Loucy (cell line): Measurements from ENCODE around the gene C6orf62.
A peak's percentile ranks its signal among the peaks of the same experiment; 100 is the strongest.

Experiments
- H2AFZ ChIP-seq: fragments of 200-600 bp; sonication (generic); 2 replicates; pipeline ENCODE4 v1.6.0; 2016; ENCODE audit warnings: antibody characterized with exemption, mild to moderate bottlenecking, low read length, moderate library complexity
- H3F3A ChIP-seq: fragments of 200-600 bp; 2 replicates; pipeline ENCODE4 v1.6.0; 2016; ENCODE audit warnings: antibody characterized with exemption, low read depth, mild to moderate bottlenecking
- H3K27me3 ChIP-seq: fragments of 200-600 bp; sonication (generic); 2 replicates; pipeline ENCODE4 v1.6.1; 2014; ENCODE audit warnings: low read length, mild to moderate bottlenecking; ENCODE audit not compliant: insufficient read depth, poor library complexity, severe bottlenecking
- H3K36me3 ChIP-seq: fragments of 200-600 bp; sonication (generic); 2 replicates; pipeline ENCODE4 v1.6.1; 2016; ENCODE audit warnings: low read length; ENCODE audit not compliant: insufficient read depth
- H3K4me1 ChIP-seq: fragments of 200-600 bp; sonication (generic); 2 replicates; pipeline ENCODE4 v1.5.1; 2014; ENCODE audit warnings: low read length, mild to moderate bottlenecking; ENCODE audit not compliant: insufficient read depth, poor library complexity, severe bottlenecking
- H3K4me2 ChIP-seq: fragments of 200-600 bp; sonication (generic); 2 replicates; pipeline ENCODE4 v1.6.0; 2014; ENCODE audit warnings: antibody characterized with exemption, low read length, low read depth, mild to moderate bottlenecking; ENCODE audit not compliant: poor library complexity, severe bottlenecking
- H3K4me3 ChIP-seq: fragments of 200-600 bp; sonication (generic); 2 replicates; pipeline ENCODE4 v1.5.1; 2014; ENCODE audit warnings: low read length, mild to moderate bottlenecking, mixed read lengths; ENCODE audit not compliant: poor library complexity, severe bottlenecking
- H3K79me2 ChIP-seq: fragments of 200-600 bp; sonication (generic); 2 replicates; pipeline ENCODE4 v1.6.1; 2014; ENCODE audit warnings: low read length; ENCODE audit not compliant: insufficient read depth
- H3K9ac ChIP-seq: fragments of 200-600 bp; sonication (generic); 2 replicates; pipeline ENCODE4 v1.6.0; 2014; ENCODE audit warnings: mild to moderate bottlenecking, low read depth, low read length, moderate library complexity; ENCODE audit not compliant: poor library complexity, severe bottlenecking
- H3K9me2 ChIP-seq: fragments of 200-600 bp; sonication (generic); replicated peaks from 2 replicates; pipeline ENCODE4 v1.6.1; 2016; ENCODE audit warnings: low read depth, low read length, mixed read lengths
- H3K9me3 ChIP-seq: fragments of 200-600 bp; sonication (generic); 2 replicates; pipeline ENCODE4 v1.6.1; 2014; ENCODE audit warnings: mild to moderate bottlenecking, antibody characterized with exemption, low read length, low read depth; ENCODE audit not compliant: insufficient read depth
- H4K20me1 ChIP-seq: fragments of 200-600 bp; sonication (generic); 2 replicates; pipeline ENCODE4 v1.6.0; 2014; ENCODE audit warnings: antibody characterized with exemption, low read length, mild to moderate bottlenecking; ENCODE audit not compliant: insufficient read depth, poor library complexity, severe bottlenecking
- EZH2phosphoT487 ChIP-seq: fragments of 200-600 bp; IDR thresholded peaks from 2 replicates; pipeline ENCODE4 v1.6.1; 2018; ENCODE audit warnings: antibody characterized with exemption, mild to moderate bottlenecking, moderate library complexity, borderline replicate concordance
- TF ChIP-seq, protein P1 (sequence below): fragments of 200-600 bp; sonication (generic); conservative IDR thresholded peaks from 2 replicates; pipeline ENCODE4 v1.5.1; 2014; ENCODE audit warnings: mild to moderate bottlenecking, antibody characterized with exemption, low read length

C6orf62 gene

DNA sequence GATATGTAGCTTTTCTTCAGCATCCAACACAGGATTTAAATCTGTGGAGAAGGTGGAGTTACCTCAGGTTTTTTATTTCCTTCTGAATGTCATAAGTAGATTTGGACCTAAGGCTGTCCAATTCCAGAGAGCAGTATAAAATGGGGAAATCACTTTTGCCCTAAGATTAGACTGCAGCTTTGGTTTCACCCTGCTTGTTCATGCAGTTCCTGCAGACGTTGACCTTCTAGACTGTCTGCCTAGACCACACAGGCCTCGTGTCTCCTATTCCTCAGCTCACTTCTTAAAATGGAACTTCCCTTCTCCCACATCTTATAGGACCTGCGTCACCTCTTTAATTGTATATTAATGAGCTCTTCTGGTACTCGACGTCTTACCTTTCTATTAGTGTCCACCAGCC is 26.0 kb upstream of the C6orf62 start:
- no peaks in the 10 kb centered on the region for H3F3A ChIP-seq
- H3K27me3 ChIP-seq = no peaks in the 10 kb centered on the region
- no peaks in the 10 kb centered on the region for H3K9me3 ChIP-seq
- H3K9me2 ChIP-seq = no peaks in the 10 kb centered on the region
- TF ChIP-seq, protein P1, sequence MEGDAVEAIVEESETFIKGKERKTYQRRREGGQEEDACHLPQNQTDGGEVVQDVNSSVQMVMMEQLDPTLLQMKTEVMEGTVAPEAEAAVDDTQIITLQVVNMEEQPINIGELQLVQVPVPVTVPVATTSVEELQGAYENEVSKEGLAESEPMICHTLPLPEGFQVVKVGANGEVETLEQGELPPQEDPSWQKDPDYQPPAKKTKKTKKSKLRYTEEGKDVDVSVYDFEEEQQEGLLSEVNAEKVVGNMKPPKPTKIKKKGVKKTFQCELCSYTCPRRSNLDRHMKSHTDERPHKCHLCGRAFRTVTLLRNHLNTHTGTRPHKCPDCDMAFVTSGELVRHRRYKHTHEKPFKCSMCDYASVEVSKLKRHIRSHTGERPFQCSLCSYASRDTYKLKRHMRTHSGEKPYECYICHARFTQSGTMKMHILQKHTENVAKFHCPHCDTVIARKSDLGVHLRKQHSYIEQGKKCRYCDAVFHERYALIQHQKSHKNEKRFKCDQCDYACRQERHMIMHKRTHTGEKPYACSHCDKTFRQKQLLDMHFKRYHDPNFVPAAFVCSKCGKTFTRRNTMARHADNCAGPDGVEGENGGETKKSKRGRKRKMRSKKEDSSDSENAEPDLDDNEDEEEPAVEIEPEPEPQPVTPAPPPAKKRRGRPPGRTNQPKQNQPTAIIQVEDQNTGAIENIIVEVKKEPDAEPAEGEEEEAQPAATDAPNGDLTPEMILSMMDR = no peak
- TF ChIP-seq EZH2phosphoT487 = no peak
- no peak overlapping the region for H2AFZ ChIP-seq
- no peaks in the 10 kb centered on the region for H4K20me1 ChIP-seq
- no peak overlapping the region for H3K9ac ChIP-seq
- H3K79me2 ChIP-seq = no peaks in the 10 kb centered on the region
- H3K36me3 ChIP-seq = no peaks in the 10 kb centered on the region
- H3K4me2 ChIP-seq = no peak overlapping the region
- no peaks in the 10 kb centered on the region for H3K4me1 ChIP-seq
- H3K4me3 ChIP-seq = no peak overlapping the region

DNA sequence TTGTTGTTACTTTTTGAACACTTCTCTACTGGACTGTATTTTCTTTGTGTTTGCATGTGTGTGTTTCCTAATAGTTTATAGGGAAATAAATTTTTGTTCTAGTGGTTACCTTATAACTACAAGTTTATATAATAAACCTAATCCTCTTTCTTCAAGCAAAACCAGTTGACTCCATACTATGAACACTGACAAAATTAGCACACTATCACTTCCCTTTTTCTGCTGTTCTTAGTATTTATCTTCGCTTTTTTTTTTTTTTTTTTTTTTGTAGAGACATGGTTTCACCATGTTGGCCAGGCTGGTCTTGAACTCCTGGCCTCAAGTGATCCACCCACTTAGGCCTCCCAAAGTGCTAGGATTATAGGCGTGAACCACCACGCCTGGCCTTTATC is 25.0 kb upstream of the C6orf62 start:
- Histone ChIP-seq H2AFZ (peak overlapping the region; percentile 57; the same call in 1 of the 2 replicates), H3K9me2 (no peaks in the 10 kb centered on the region), H3K79me2 (no peaks in the 10 kb centered on the region), H3K4me1 (no peaks in the 10 kb centered on the region), H3K27me3 (no peaks in the 10 kb centered on the region), H4K20me1 (no peaks in the 10 kb centered on the region), H3K9ac (no peak overlapping the region), H3K4me2 (no peak overlapping the region), H3F3A (no peaks in the 10 kb centered on the region), H3K36me3 (no peaks in the 10 kb centered on the region), H3K4me3 (no peak overlapping the region), H3K9me3 (no peaks in the 10 kb centered on the region)
- TF ChIP-seq, protein P1 = no peak
- no peak for TF ChIP-seq EZH2phosphoT487

DNA sequence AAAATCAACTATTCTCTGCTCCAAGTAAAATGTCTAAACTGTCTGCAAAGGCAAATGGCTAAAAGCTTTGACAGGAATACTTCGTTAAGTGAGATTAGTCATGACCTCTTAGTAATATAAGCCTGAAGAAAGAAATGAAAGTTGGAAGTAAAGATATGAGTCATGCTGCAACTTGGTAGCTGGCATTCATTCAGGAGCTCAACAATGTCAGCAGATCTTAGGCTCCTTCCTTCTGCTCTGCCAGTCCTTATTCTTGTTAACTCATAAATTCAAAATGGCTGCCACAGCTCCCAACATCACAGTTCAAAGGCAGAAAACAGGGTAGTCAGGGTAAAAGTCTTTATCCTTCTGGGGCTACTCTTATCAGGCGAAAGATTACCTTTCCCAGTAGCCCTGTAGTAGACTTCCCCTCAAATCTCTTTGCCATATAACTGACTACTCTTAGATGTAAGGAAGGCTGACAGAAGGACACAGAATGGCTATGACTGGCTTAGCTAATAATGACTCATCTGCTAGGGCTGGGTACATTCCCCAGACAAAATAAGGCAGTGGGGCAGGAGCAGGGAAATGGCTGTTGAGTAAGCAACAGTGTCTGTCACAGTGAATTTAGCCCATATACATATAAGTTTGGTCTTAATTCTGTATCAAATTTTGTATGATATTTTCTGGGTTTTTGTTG is 24.4 kb upstream of the C6orf62 start:
- peak overlapping the region; percentile 57 for H2AFZ ChIP-seq
- no peaks in the 10 kb centered on the region for H3F3A ChIP-seq
- no peaks in the 10 kb centered on the region for H3K79me2 ChIP-seq
- no peaks in the 10 kb centered on the region for H3K36me3 ChIP-seq
- H3K9me3 ChIP-seq = no peaks in the 10 kb centered on the region
- H3K9me2 ChIP-seq = no peaks in the 10 kb centered on the region
- H3K4me2 ChIP-seq = no peak overlapping the region
- H3K9ac ChIP-seq = no peak overlapping the region
- TF ChIP-seq, protein P1 = no peak
- TF ChIP-seq EZH2phosphoT487 = no peak
- H3K27me3 ChIP-seq = no peaks in the 10 kb centered on the region
- no peak overlapping the region for H3K4me3 ChIP-seq
- no peaks in the 10 kb centered on the region for H3K4me1 ChIP-seq
- H4K20me1 ChIP-seq = no peaks in the 10 kb centered on the region
